Mesendoderm (in vitro differentiated cells): ENCODE results near the gene TULP1.

Source experiments
- DNase-seq: peaks from one replicate; pipeline ENCODE4 v3.0.0; 2013
- H2AK5ac ChIP-seq: 2 replicates; pipeline ENCODE4 v1.6.1; 2013; ENCODE audit warnings: low read length, inconsistent platforms
- H2BK120ac ChIP-seq: 2 replicates; pipeline ENCODE4 v1.6.1; 2013; ENCODE audit warnings: low read depth, mild to moderate bottlenecking, low read length, moderate library complexity, mixed read lengths
- H2BK15ac ChIP-seq: replicated peaks from 2 replicates; pipeline ENCODE4 v1.6.1; 2013; ENCODE audit warnings: low read depth, mild to moderate bottlenecking, moderate library complexity
- H2BK5ac ChIP-seq: 2 replicates; pipeline ENCODE4 v1.6.1; 2013; ENCODE audit warnings: low read length, inconsistent platforms
- H3K18ac ChIP-seq: 2 replicates; pipeline ENCODE4 v1.6.1; 2013; ENCODE audit warnings: mild to moderate bottlenecking, low read length, mixed read lengths
- H3K23ac ChIP-seq: one replicate; pipeline ENCODE4 v1.6.1; 2013; ENCODE audit warnings: low read length
- H3K27ac ChIP-seq: 2 replicates; pipeline ENCODE4 v1.5.1; 2013; ENCODE audit warnings: low read depth, mild to moderate bottlenecking, inconsistent platforms, low read length, moderate library complexity
- H3K27me3 ChIP-seq: 2 replicates; pipeline ENCODE4 v1.6.1; 2013; ENCODE audit warnings: low read length, control low read depth, mild to moderate bottlenecking, inconsistent platforms; ENCODE audit not compliant: insufficient read depth, poor library complexity
- H3K36me3 ChIP-seq: 2 replicates; pipeline ENCODE4 v1.6.1; 2013; ENCODE audit warnings: low read length, inconsistent platforms; ENCODE audit not compliant: control insufficient read depth, insufficient read depth
- H3K4ac ChIP-seq: one replicate; pipeline ENCODE4 v1.6.1; 2013; ENCODE audit warnings: low read depth, mild to moderate bottlenecking, low read length, moderate library complexity
- H3K4me1 ChIP-seq: 2 replicates; pipeline ENCODE4 v1.6.1; 2013; ENCODE audit warnings: low read depth, low read length, inconsistent platforms; ENCODE audit not compliant: control insufficient read depth
- H3K4me2 ChIP-seq: 2 replicates; pipeline ENCODE4 v1.6.1; 2013; ENCODE audit warnings: low read length
- H3K4me3 ChIP-seq: 2 replicates; pipeline ENCODE4 v1.5.1; 2013; ENCODE audit warnings: mild to moderate bottlenecking, low read length
- H3K56ac ChIP-seq: one replicate; pipeline ENCODE4 v1.6.1; 2013; ENCODE audit warnings: low read length
- H3K79me1 ChIP-seq: 2 replicates; pipeline ENCODE4 v1.6.1; 2013; ENCODE audit warnings: low read length, inconsistent platforms
- H3K79me2 ChIP-seq: 2 replicates; pipeline ENCODE4 v1.6.1; 2013; ENCODE audit warnings: mild to moderate bottlenecking, low read length; ENCODE audit not compliant: control insufficient read depth, insufficient read depth
- H3K9ac ChIP-seq: 2 replicates; pipeline ENCODE4 v1.6.1; 2013; ENCODE audit warnings: low read length, inconsistent platforms
- H4K5ac ChIP-seq: one replicate; pipeline ENCODE4 v1.6.1; 2013; ENCODE audit warnings: low read length
- H4K8ac ChIP-seq: one replicate; pipeline ENCODE4 v1.6.1; 2013; ENCODE audit warnings: low read depth, mild to moderate bottlenecking, control low read depth, low read length, moderate library complexity
- WGBS: extraction: QIAGEN DNeasy Blood & Tissue Kit; methylation state at CpG from one replicate; pipeline ENCODE4 v1.1.7; 2013; ENCODE audit warnings: low lambda C conversion rate, missing lambda C conversion rate; ENCODE audit not compliant: insufficient coverage; ENCODE audit errors: extremely low coverage; 5-methylcytosine and 5-hydroxymethylcytosine counted together

The TULP1 gene

DNA sequence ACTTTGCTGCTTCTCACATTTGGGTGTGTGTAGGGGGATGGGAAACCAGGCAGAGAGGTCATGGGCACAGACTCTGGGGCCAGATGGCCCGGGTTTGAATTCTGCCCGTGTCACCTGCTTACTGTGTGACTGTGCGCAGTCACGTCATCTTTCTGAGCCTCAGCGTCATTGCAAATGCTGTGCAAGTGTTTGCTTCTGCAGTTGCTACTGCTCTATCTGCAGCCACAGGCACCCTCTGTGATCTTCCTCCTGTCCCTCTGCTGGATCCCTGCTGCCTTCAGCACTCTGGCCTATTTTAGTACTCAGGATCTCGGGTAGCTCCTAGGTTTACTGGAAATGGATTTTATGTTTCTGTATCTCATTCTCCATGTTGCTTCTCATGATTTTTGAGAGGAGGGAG lies 40.6 kb upstream of the TULP1 start:
- Histone ChIP-seq H3K79me2 (no peaks in the 10 kb centered on the region), H3K23ac (no peak overlapping the region), H3K56ac (no peak overlapping the region), H3K9ac (no peak overlapping the region), H3K4me2 (no peak overlapping the region), H3K27ac (no peak overlapping the region), H2BK5ac (no peak overlapping the region), H4K5ac (no peak overlapping the region), H3K27me3 (no peaks in the 10 kb centered on the region), H3K4me1 (no peaks in the 10 kb centered on the region), H3K4ac (no peak overlapping the region), H3K79me1 (no peaks in the 10 kb centered on the region), H4K8ac (no peak overlapping the region), H2BK120ac (no peak overlapping the region), H2AK5ac (no peak overlapping the region), H3K18ac (no peak overlapping the region), H2BK15ac (no peak overlapping the region), H3K4me3 (no peak overlapping the region), H3K36me3 (no peaks in the 10 kb centered on the region)
- no peak for DNase-seq
- no CpG with 5 or more reads among the region's 6 CpGs for WGBS

DNA sequence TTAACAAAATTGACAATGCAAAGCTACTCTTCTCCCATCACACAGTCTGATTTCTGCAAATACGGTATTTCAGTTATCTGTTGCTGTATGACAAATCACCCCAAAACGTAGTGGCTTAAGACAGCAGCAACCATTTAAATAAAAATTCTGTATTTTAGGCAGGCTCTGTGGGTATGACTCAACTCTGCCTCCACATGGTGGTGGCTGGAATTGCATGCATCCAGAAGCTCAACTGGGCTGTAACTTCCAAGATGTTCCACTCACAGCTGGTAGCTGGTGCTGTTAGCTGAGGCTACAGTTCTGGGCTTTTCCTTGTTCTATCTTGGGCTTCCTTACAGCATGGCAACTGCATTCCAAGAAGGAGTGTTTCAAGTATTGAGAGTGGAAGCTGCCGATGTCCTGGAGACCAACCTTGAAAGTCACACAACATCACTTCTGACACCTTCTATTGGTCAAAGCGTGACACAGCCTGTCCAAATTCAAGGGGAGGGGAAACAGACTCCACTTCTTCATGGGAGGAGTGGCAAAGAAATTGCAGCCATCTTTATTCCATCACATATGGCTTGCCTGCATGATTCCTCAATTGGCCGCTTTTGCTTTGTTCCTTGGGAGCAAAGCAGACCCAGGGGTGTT lies 39.7 kb upstream of the TULP1 start:
- DNase-seq, result peak; percentile 79
- H3K36me3 ChIP-seq, result no peaks in the 10 kb centered on the region
- H4K5ac ChIP-seq, result no peak overlapping the region
- no peak overlapping the region for H3K18ac ChIP-seq
- no peak overlapping the region for H2BK15ac ChIP-seq
- H2BK120ac ChIP-seq, result no peak overlapping the region
- no peak overlapping the region for H4K8ac ChIP-seq
- no peak overlapping the region for H3K4ac ChIP-seq
- no peak overlapping the region for H3K4me2 ChIP-seq
- H3K27me3 ChIP-seq, result no peaks in the 10 kb centered on the region
- no peaks in the 10 kb centered on the region for H3K4me1 ChIP-seq
- H3K9ac ChIP-seq, result no peak overlapping the region
- H3K79me1 ChIP-seq, result no peaks in the 10 kb centered on the region
- H2AK5ac ChIP-seq, result no peak overlapping the region
- no peak overlapping the region for H3K23ac ChIP-seq
- no CpG with 5 or more reads among the region's 5 CpGs for WGBS
- H2BK5ac ChIP-seq, result no peak overlapping the region
- no peak overlapping the region for H3K4me3 ChIP-seq
- no peak overlapping the region for H3K56ac ChIP-seq
- H3K27ac ChIP-seq, result no peak overlapping the region
- no peaks in the 10 kb centered on the region for H3K79me2 ChIP-seq

DNA sequence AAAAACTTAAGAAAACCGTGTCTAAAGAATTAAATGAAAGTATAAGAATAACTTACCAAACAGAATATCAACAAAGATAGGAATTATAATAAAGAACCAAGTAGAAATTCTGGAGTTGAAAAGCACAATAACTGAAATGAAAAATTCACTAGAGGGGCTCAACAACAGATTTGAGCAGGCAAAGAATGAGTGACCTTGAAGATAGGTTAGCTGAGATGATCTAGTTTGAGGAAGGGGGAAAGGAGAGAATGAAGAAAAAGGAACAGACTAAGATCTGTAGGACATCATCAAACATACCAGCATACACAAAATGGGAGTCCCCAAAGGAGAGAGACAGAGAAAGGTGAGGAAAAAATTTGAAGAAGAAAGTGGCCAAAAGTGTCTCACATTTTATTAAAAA lies 37.7 kb upstream of the TULP1 start:
- no peaks in the 10 kb centered on the region for H3K4me1 ChIP-seq
- H3K4me3 ChIP-seq, result no peak overlapping the region
- no peak overlapping the region for H2BK15ac ChIP-seq
- no peak overlapping the region for H3K56ac ChIP-seq
- H3K79me2 ChIP-seq, result no peaks in the 10 kb centered on the region
- no peak overlapping the region for H2BK5ac ChIP-seq
- WGBS, result no CpG with 5 or more reads among the region's 1 CpG
- no peak for DNase-seq
- H3K23ac ChIP-seq, result no peak overlapping the region
- H3K18ac ChIP-seq, result no peak overlapping the region
- no peak overlapping the region for H3K4me2 ChIP-seq
- no peaks in the 10 kb centered on the region for H3K36me3 ChIP-seq
- no peak overlapping the region for H3K9ac ChIP-seq
- H4K5ac ChIP-seq, result no peak overlapping the region
- H3K79me1 ChIP-seq, result no peaks in the 10 kb centered on the region
- no peaks in the 10 kb centered on the region for H3K27me3 ChIP-seq
- no peak overlapping the region for H2AK5ac ChIP-seq
- H2BK120ac ChIP-seq, result no peak overlapping the region
- no peak overlapping the region for H4K8ac ChIP-seq
- no peak overlapping the region for H3K27ac ChIP-seq
- no peak overlapping the region for H3K4ac ChIP-seq

GRCh38 chr6:35547676-35548075 lies 35.0 kb upstream of the TULP1 start:
- Histone ChIP-seq H3K27ac (no peak overlapping the region), H3K36me3 (no peaks in the 10 kb centered on the region), H3K4me1 (no peaks in the 10 kb centered on the region), H3K4me3 (no peak overlapping the region), H3K23ac (no peak overlapping the region), H3K4ac (no peak overlapping the region), H3K9ac (no peak overlapping the region), H4K5ac (no peak overlapping the region), H3K4me2 (no peak overlapping the region), H2BK120ac (no peak overlapping the region), H3K79me2 (no peaks in the 10 kb centered on the region), H3K27me3 (no peaks in the 10 kb centered on the region), H3K18ac (no peak overlapping the region), H2BK15ac (no peak overlapping the region), H3K56ac (no peak overlapping the region), H2AK5ac (no peak overlapping the region), H4K8ac (no peak overlapping the region), H3K79me1 (no peaks in the 10 kb centered on the region), H2BK5ac (no peak overlapping the region)
- no CpG with 5 or more reads among the region's 6 CpGs for WGBS
- no peak for DNase-seq

- H3K27me3 ChIP-seq, result no peaks in the 10 kb centered on the region
- no CpG with 5 or more reads among the region's 13 CpGs for WGBS
- H3K4me2 ChIP-seq, result no peak overlapping the region
These were observed 32.2 kb upstream of the TULP1 start for GRCh38 chr6:35544769-35545361.

More at GRCh38 chr6:35544769-35545361, 32.2 kb upstream of the TULP1 start:
- H3K9ac ChIP-seq, result no peak overlapping the region
- no peak overlapping the region for H3K4ac ChIP-seq
- H3K79me2 ChIP-seq, result no peaks in the 10 kb centered on the region
- no peak overlapping the region for H2BK15ac ChIP-seq
- no peak overlapping the region for H2BK5ac ChIP-seq
- no peak overlapping the region for H3K56ac ChIP-seq
- H3K4me1 ChIP-seq, result no peaks in the 10 kb centered on the region
- no peaks in the 10 kb centered on the region for H3K36me3 ChIP-seq
- peak; percentile 61 for DNase-seq
- no peak overlapping the region for H3K18ac ChIP-seq
- no peaks in the 10 kb centered on the region for H3K79me1 ChIP-seq
- H4K5ac ChIP-seq, result no peak overlapping the region
- no peak overlapping the region for H2AK5ac ChIP-seq
- no peak overlapping the region for H3K4me3 ChIP-seq
- H4K8ac ChIP-seq, result no peak overlapping the region
- H2BK120ac ChIP-seq, result no peak overlapping the region
- H3K23ac ChIP-seq, result no peak overlapping the region
- no peak overlapping the region for H3K27ac ChIP-seq
